HEK293 (cell line): Measurements from ENCODE around the gene FBLN5.

Source experiments
- CTCF ChIP-seq: fragments of 450-650 bp; formaldehyde crosslinking; IDR thresholded peaks from 2 replicates; pipeline ENCODE4 v1.5.1; 2016; ENCODE audit warnings: missing biosample characterization, missing genetic modification characterization
- HIC1 ChIP-seq: fragments of 450-650 bp; formaldehyde crosslinking; IDR thresholded peaks from 2 replicates; pipeline ENCODE4 v1.5.1; 2016; ENCODE audit warnings: missing biosample characterization, missing genetic modification characterization
- REST ChIP-seq: fragments of 450-650 bp; formaldehyde crosslinking; IDR thresholded peaks from 2 replicates; pipeline ENCODE4 v1.5.1; 2016; ENCODE audit warnings: missing biosample characterization, missing genetic modification characterization
- YY1 ChIP-seq: fragments of 450-650 bp; formaldehyde crosslinking; IDR thresholded peaks from 2 replicates; pipeline ENCODE4 v1.5.1; 2018; ENCODE audit warnings: missing biosample characterization, missing genetic modification characterization
- ZNF10 ChIP-seq: fragments of 450-650 bp; formaldehyde crosslinking; IDR thresholded peaks from 2 replicates; pipeline ENCODE4 v1.5.1; 2017; ENCODE audit warnings: missing biosample characterization, missing genetic modification characterization
- ZNF174 ChIP-seq: fragments of 450-650 bp; formaldehyde crosslinking; IDR thresholded peaks from 2 replicates; pipeline ENCODE4 v1.5.0; 2017; ENCODE audit warnings: missing biosample characterization, mild to moderate bottlenecking, missing genetic modification characterization
- ZNF596 ChIP-seq: fragments of 450-650 bp; IDR thresholded peaks from 2 replicates; pipeline ENCODE4 v1.5.0; 2018; ENCODE audit warnings: missing biosample characterization, mild to moderate bottlenecking, missing genetic modification characterization, moderate library complexity
- ZSCAN16 ChIP-seq: fragments of 450-650 bp; formaldehyde crosslinking; IDR thresholded peaks from 2 replicates; pipeline ENCODE4 v1.5.1; 2016; ENCODE audit warnings: missing biosample characterization, missing genetic modification characterization

GRCh38 chr14:91848504-91849001 is 98.9 kb downstream of the FBLN5 start:
- TF ChIP-seq ZSCAN16, result no peak
- no peak for TF ChIP-seq CTCF (tag by site-specific recombination)
- TF ChIP-seq YY1 (tag by site-specific recombination), result no peak
- no peak for TF ChIP-seq ZNF10 (tag by site-specific recombination)
- TF ChIP-seq REST (tag by site-specific recombination), result no peak
- no peak for TF ChIP-seq HIC1 (tag by site-specific recombination)
- no peak for TF ChIP-seq ZNF174 (tag by site-specific recombination)
- TF ChIP-seq ZNF596 (tag by site-specific recombination), result no peak
